ENCODE data around the gene KCTD11.
A peak's percentile ranks its signal among the peaks of the same experiment; 100 is the strongest.

KCTD11 gene

DNA sequence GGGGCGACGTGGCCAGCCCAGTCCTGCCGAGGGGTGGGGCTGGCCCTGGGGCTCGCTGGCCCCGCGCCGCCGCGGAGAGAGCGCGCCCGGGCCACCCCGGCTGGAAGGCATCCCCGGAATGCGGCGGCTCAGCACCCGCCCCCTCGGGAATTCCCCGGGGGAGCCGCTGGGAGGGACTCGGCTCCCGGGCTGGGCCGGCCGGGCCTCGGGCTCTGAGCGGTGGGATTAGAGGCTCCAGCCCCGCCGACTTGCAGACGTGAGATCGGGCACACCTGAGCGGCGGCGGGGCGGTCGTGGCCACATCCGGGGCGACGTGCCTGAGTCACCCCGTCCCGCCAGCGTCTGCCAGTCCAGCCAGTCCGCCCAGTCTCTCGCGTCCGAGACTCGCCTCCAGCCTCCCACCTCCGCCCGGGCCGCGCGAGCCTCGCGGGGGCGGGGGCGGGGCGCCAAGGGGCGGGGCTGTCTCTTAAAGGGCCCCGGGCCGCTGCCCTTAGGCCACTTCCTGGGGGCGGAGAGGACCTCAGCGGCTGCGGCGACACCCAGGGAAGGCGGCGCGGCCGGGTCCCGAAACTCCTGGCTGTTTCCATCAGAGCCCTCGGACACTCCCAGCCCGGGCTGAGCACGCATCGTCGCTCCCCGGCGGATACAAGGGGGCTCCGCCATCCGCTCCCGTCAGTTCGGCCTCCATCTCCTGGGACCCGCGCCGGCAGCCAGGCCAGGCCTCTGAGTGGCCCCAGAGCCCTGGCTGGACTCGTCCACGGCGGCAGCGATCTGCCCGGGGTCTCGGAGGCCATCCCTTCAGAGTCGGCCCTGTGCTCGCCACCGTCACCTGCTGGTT, at the start of gene KCTD11:
Gene KCTD11, plus strand, starts transcription at position 498 of the 838 bp plus-strand sequence.
- peak in 54 of 56 donors; percentile 29 to 89 (median 74) for DNase-seq

DNA sequence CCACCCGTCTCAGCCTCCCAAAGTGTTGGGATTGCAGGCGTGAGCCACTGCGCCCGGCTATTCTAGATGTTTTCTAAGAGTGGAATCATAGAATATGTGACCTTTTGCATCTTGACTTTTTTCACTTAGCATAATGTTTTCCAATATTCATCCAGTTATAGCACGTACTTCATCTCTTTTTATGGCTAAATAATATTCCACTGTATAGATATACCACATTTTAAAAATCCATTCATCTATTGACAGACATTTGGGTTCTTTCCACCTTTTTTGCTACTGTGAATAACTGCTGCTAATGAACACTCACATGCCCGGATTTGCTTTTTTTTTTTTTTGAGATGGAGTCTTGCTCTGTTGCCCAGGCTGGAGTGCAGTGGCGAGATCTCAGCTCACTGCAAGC, 47.8 kb upstream of the KCTD11 start:
- no peak for DNase-seq

DNA sequence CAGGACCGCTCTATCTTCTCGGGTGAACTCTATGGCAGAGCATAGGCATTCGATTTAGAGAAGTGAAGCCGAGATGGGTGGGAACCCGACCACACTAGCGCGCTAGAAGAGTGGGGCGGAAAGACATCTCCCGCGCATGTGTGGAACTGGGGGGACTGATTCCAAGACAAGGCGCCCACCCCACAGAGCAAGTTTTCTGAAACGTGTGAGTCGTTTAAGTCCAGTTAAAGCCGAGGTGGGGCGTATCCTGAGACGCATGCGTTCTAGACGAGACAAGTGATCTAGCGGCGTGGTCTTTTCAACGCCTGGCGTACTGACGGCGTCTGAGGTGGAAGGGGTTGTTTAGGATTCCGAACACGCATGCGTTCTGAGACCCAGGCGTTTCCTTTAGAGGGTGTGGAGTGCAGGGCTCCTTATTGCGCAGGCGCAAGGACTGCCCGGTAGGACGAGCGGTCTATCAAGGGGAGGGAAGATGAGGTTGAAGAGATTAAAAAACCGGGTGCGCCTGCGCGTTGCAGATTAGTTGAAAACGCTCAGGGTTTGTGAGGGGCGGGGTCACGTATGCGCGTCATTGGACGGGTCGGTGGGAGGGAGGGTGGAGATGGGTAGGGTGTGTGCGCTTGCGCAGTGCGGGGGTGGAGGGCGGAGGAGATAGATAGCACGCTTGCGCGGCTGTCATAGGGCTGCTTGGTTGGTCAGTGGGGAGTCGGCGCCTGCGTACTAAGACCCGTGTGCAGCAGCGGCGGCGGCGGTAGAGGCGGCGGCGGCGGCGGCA, 44.9 kb upstream of the KCTD11 start, which contains the start of gene EIF5A:
Gene EIF5A, plus strand, starts transcription at position 718 of the 775 bp plus-strand sequence. CDS start 2,008 bp downstream, outside the sequence.
- DNase-seq: peak; percentile 69 to 100 (median 99)

DNA sequence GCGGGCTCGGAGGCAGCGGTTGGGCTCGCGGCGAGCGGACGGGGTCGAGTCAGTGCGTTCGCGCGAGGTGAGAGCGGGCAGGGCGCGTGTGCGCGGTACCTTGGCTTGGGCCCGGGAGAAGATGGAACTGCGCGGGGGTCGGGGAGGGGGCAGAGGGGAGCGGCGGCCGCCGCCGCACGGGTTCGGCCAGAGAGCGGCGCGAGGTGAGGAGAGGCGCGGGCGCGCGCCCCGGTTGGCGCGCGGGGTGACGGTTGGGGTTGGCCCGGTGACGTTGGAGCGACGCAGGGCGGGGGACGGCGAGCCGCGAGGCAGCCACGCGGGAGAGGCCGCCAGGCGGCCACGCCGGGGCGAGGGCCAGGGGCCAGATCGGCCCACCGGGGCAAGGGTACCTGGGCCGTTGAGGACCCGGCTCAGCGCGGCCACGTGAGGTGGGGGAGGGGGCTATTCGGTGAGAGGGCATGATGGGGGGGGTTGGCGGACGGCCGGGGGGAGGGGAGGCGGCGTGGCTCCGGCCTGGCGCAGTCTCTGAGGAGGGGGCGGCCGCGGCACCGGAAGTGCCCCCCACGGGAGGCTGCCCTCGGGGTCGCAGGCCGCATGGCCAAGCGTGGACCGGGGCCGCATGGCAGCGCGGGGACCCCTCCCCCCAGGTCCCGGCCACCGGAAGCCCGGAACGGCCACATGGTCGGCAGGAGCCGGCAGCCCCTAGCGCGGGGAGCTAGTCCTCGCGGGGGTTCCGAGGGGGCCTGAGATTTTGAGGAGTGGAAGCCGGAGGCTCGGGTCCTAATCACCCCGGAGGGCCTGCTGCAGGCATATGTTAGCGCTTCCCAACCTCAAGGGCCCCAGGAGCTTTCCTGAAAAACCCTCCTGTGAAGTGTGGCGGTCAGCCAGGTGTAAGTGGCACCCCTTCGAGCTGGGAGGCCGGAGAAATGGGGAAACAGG, 44.0 kb upstream of the KCTD11 start:
- DNase-seq: peak in 13 of 56 donors; percentile 24 to 69 (median 53)

DNA sequence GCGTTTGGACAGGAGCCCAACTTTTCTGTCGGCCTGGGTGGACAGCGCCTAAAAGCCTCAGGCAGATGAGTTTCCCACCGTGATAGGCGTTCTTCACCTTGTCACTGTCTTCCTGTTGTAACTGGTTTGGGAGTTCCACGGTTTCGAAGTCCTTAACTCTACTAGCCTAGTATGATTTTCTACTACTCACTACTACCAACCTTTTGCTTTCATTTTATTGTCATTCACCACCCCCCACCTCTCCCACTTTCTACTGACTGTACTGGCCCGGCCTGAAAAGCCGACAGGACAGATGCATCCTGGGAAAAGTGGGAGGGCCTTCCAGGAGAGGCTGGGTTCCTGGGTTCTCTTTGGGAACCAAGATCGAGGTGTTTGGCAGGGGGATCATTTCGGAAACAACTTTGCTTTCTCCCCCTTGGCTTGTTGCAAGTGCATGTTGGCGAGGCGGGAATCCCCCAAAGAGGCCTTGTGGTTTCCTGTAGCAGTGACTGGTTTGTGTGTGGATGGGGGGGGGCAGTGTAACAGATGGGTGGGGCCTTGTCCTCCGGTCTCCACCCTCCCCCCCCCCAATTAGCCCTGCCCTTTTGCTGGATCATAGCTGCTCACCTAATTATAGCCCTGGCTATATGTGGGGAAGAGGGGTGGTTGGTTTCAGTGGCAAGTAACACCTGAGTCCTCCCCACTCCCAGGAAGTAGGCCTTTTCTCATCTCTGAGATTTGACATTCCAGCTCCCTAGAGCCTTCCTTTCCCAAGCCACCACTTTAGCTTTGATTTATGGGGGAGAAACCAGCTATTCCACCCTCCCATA, 43.1 kb upstream of the KCTD11 start:
- DNase-seq: peak in 32 of 56 donors; percentile 7 to 58 (median 31)

DNA sequence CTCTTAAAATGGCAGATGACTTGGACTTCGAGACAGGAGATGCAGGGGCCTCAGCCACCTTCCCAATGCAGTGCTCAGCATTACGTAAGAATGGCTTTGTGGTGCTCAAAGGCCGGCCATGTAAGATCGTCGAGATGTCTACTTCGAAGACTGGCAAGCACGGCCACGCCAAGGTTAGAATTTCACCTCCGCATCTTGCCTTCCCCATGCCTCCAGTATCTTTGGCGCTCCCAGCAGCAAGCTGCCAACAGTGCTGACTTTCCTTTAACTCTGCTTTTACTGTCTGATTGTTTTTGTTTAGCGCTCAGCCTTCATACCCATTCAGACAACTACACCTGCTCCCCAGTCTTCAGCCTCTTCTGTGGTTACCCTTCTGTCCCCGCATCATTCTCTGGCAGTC, 42.3 kb upstream of the KCTD11 start:
- no peak for DNase-seq

DNA sequence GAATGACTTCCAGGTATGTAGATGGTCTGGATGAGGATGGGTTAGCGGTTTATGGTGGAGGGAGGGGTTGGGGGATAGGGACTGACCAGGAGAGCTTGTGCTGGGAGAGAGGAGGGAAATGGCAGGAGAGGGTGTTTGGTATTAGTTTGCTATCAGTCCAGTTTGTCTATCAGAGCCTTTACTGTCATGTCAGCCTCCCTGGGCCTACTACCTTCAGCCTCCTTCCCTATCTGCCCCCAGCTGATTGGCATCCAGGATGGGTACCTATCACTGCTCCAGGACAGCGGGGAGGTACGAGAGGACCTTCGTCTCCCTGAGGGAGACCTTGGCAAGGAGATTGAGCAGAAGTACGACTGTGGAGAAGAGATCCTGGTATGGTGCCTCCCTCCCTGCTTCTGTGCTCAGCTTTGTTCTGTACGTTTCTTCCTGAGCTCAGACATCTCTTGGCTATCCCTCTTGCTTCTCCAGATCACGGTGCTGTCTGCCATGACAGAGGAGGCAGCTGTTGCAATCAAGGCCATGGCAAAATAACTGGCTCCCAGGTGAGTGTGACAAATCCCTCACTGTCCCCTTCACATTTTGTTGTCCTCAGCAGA, 40.8 kb upstream of the KCTD11 start:
- DNase-seq: no peak

DNA sequence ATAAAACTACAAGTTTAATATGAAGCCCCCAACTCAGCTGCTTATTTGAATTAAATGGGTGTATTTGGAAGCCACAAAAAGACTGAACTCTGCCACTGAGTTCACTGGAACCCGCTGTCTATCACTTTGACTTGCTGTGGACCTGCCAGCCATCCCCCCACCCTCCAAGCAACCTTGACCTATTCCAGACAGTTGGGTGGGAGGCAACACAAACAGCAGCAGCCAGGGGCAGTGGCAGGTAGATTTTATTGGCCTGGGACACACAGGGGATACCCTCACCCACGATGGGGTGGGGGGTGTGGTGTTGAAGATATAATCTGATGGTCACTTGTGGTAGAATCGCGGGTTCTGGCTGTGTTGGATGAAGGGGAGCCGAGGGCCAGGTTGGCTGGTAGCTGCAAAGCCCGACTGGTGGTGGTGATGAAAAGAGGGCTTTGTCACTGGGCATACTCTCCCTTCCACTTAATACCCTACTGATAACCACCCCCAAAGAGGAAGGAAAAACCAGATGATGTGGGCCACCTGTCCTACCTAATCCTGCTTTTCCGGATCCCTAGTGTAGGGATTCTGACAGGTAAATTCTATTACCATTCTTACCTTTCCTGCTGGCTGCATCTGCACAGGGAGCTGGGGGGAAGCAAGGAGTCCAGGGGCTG, 39.4 kb upstream of the KCTD11 start:
- DNase-seq: no peak

DNA sequence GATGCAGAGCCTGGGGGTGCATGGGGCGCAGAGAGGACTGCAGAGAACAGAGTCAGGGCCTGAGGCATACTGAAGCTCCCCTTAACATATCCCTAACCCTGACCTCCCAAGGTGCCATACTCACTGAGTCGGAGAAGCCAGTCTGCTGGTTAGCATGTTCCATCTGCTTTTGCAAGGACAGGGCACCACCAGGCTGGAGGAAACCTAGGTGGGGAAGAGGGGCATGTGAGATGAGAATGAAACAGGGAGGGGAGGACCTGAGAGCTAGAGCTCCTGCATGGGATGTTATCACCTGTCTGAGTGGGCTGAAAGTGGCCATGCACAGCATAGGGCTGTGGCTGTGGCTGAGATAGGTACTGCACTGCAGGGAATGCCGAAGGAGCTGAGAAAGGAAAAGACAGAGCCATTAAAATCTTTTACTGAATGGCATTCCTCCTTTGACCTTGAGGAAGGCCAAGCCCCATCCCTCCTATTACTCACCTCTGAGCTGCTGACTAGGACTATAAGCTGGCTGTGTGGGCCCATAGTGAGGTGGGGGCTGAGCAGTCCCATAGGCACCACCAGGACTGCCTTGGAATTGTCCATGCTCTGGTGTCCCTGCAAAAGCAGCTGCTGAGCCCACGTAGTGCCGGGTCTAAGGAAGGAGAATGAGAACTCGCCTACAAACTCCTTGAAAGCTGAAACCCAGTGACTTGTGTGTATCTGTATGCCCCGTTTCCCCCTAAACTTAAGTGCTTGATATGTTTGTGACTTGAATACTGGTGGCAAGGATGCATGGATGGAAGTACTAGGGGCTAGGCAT, 38.7 kb upstream of the KCTD11 start:
- DNase-seq: no peak

DNA sequence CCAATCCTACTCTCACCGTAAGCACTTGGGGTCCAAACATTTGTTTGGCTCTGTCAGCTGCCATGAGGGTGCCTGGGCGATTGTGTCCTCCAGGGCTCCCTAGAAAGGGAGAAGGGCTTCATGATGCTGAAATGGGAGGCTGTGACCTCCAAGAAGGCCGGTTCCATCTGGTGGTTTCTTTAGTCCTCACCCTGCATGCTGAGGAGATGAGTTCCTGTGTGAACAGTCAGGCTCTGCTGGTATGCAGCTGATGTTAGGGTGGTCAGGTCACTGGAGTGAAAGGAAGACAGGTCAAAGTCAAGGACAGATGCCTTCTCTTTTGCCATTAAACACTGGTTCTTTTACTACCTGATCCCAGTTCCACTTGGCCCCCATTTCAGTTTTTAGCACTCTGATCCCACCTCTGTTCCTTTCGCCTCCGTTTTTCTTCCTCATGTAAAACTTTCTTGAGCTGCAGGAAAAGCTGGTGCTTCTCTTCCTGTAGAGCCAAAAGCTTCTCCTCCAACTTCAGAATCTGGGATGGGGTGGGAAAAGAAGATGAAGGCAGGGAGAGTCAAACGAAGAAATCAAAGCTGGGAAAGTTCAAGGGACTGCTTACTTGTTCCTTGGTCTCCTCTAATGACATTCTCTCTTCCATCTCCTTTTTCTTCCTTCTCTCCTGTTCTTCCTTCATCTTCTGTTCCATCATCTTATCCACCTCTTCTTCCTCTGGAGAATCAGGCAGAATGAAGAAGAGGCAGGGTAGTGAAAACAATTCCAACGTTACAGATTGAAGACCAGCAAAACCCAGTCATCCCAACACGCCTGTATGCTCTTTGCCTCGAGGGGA, 37.9 kb upstream of the KCTD11 start:
- no peak for DNase-seq

DNA sequence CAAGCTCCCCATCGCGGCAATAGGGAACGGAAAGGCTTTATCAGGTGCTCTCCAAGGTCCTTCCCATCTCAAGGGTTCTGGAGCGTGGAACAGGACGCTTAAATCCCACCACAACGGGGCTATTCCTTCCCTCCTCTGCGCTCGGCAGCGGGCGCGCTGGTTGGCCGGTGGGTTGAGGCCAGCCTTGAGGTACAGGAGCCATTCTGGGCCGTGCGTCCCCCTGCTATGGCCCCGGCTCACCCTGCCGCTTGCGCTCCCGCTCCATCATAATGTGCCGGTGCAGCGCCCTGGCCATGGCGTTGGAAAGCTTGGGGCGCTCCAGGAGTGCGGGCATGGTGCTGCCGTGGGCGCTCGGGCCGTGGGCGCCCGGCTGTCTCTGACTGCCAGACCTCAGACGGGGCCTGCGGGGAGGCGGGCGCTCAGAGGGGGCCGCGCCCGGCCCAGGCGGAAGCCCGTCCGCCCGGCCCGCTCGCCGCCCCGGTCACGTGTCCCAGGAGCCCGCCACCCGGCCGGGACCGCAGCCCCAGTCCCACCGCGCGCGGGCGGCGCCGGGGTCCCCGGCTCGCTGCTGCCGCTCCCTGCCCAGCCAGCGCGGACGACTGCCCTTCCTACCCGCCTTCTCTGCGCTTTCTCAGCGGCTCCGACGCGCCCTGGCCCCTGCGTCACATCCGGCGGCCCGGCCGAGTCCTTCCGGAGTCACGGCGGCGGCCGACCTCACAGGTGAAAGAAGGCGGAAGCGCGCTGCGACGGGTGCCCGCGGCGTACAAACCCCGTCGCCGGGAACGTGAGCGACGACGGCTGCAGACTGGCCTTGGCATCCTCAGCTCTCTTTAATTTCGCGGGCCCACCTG, 37.0 kb upstream of the KCTD11 start, which contains the start of gene GPS2:
Gene GPS2, minus strand, starts transcription at position 642 of the 851 bp plus-strand sequence. Its CDS starts 308 bp downstream, at position 334.
- peak; percentile 21 to 94 (median 84) for DNase-seq

DNA sequence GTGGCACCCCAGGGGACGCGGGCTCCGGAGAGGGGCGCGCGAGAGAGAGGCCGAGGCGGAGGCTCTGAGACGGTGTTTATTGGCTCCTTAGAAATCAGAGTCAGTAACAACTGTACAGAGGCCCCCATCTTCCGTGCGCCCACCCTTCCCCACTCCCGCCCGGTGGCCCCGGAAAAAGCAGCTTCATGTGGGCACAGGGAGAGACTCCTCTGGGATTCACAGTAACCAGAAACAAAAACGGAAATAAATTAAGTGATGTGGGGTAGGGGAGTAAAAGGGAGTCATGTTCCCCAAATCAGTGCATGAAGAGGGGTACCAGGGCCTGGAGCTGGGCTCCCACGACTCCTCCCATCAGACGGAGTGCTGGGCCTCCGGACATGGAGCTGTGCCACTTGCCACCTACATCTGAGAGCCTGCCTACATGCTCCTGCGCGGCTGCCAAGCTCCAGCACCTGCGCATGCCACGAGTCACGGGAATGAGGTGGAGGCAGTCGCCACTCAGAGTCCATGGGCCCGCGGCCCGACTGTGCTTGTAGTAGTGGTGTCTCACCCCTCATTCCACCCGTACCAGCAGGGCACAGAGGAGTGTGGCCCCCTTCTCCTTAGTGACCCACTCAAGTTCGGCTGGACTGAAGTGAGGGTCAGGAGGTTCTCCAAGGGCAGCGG, 36.3 kb upstream of the KCTD11 start:
- peak in 4 of 56 donors; percentile 9 to 33 (median 22) for DNase-seq

DNA sequence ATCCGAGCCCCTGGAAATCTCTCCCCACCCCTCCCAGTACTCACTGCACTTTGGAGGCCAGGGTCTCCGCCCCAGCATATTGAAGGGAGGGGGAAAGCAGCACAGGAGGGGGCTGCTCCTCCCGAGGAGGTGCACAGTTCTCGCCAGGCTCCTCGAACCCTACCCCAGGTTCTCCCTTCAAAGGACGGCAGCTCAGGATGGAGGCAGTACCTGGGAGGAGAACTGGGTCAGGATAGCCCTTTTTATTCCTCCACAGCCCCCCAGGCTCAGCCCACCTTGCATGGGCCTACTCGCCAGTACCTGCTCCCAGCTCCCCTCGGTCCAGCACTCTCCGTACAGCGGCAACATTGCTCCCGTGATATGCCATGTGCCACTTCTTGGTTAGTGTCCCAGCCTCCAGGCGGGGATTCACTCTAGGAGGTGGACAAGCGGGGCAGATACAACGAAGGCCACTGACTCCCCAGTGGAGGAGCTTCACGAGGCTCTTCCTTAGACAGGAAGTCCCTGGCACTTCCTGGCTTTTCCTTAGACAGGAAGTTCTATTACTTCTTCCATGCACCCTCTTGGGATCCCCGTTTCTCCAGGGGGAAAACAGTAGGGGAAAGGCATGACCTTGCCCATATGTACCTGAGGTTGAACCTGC, 34.7 kb upstream of the KCTD11 start:
- DNase-seq: no peak

DNA sequence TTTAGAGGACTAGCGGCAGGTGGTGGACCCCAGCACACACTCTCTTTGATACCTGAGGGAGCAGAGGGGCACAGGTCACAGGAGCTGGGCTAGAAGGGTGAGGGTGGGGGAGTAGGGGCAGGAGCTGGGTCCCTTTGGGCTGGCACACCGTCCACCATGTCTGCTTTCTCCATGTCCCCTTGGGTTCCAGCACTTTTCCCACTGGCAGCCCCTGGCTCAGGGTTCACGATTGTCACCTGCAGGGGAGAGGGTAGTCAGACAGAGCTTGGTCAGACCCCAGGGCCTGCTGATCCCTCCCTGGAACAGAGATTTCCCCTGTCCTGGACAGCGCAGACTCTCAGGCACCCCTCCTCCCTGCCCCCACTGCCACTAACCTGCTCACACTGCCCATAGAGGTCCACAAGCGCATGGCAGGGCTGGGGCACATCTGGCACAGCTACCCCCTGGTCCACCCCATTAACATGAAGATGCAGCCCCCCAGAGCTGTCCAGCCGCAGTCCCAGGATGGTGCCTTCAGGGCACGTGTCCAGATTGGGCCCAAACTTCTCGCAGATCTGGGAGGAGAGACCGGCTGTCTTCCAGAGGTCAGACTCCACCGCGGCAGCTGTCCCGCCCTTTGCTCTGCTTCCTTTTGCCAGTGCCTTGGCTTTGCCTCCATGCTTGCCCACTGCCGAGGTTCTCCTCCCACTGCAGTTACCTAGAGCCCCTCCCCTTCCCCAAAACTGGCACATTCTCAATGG, 33.7 kb upstream of the KCTD11 start:
- DNase-seq: no peak

Data from amygdala (tissue), 56 donors.